HG02885 (cell line): ENCODE measurements around the gene HTR3B.
"Not testable (repeated sequence)": the region's sequence is repeated elsewhere in the genome, so short reads cannot be mapped to it uniquely, and the experiment has no call there.

ENCODE experiments used
- ATAC-seq: cut with Tn5 transposase; IDR thresholded peaks from one replicate; pipeline ENCODE4 v1.9.1; 2021; ENCODE audit warnings: mild to moderate bottlenecking; ENCODE audit not compliant: unreplicated experiment, poor library complexity

The HTR3B gene

DNA sequence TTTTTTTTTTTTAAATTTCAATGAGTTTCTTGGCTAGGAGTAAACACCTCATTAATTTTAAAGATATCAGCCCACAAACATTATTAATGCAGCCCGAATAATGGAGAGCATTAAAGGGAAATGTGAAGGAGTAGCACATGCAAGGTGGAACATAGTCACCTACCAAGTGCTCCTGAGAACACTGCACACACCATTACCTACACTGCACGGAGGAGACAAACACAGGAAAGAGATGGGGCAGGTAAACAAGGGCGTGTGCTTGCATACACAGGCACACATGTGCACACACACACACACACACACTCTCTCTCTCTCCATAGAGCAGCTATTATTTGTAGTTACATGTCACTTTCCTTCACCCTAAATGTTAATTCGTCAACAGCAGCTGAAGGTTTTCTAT, 30.2 kb downstream of the HTR3B start:
- no peak for ATAC-seq

DNA sequence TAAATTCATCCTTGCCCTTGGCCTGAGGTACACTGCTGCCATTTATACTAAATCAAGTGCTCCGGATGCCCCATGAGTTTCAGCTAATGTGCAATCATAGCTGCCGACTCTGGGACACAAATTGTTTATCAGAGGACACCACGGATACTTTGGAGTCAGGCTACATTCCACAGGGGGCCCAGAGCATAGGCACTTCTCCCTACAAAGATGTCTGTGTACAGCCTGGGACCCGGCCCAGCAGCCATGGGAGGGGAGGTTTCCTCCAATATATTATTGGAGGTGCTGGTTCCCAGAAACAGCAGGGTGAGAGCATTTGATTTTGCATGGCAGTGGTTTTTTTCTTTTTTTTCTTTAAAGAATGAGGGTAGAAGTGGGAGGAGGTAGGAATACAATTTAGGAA, 31.3 kb downstream of the HTR3B start:
- no peak for ATAC-seq

DNA sequence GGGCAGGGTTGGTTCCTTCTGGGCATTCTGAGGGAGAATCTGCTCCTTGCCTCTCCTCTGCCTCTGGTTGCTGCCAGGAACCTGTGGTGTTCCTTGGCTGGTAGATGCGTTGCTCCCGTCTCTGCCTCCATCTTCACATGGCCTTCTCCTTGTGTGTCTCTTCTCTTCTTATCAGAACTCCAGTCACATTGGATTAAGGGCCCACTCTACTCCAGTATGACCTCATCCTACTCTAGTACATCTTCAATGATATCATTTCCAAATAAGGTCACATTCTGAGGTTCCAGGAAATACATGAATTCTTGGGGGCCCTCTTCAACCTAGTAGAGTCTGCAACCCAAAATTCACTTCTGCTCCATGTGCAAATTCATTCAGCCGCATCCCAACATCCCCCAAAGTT, 33.3 kb downstream of the HTR3B start:
- ATAC-seq, result no peak

DNA sequence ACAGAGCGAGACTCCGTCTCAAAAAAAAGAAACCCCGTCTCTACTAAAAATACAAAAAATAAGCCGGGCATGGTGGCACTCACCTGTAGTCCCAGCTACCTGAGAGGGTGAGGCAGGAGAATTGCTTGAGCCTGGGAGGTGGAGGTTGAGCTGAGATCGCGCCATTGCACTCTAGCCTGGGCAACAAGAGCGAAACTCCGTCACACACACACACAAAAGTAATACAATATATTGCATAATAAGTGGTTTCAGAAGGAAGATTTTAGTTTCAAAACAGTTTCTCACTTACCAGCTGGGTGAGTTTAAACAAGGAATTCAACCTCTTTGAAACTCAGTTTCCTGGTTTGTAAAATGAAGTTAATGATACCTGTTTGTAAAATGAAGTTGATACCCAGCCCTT, 37.7 kb downstream of the HTR3B start:
- no peak for ATAC-seq

DNA sequence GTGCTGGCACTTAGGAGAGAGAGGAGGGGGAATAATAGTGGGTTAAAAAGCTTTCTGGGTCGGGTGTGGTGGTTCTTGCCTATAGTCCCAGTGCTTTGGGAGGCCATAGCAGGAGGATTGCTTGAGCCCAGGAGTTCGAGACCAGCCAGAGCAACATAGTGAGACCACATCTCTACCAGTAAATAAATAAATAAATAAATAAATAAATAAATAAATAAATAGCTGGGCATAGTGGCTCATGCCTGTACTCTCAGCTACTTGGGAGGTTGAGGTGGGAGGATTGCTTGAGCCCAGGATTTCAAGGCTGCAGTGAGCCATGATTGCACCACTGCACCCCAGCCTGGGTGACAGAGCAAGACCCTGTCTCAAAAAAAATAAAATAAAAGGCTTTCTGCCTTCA, 41.6 kb downstream of the HTR3B start:
- ATAC-seq, result not testable (repeated sequence)

DNA sequence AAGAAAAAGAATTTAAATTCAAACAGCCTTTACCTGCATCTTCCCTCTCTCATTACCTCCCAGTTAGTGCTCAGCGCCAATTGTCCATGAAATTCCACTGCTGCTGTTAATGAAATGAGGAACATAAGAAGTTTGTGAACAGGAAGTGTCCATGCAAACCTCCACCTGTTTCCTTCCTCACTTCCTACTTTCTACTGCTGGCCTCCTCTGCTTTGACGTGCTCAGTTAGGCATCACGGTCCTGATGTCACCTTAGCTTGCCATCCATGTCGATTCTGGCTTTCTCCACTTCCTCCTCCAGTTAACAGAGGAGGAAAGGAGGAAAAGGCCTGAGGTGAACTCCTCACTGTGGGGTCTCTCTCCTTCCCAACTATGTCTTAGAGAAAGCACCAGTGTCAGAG, 43.4 kb downstream of the HTR3B start:
- no peak for ATAC-seq

DNA sequence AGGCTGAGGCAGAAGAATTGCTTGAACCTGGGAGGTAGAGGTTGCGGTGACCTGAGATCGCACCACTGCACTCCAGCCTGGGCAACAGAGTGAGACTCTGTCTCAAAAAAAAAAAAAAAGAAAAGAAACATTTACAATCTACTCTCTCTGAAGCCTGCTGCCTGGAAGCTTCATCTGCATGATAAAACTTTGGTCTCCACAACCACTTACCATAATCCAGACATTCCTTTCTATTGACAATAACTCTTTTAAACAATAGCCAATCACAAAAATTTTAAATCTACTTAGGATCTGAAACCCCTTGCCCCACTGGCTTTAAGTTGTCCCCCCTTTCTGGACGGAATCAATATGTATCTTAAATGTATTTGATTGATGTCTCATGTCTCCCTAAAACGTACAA, 45.3 kb downstream of the HTR3B start:
- no peak for ATAC-seq

DNA sequence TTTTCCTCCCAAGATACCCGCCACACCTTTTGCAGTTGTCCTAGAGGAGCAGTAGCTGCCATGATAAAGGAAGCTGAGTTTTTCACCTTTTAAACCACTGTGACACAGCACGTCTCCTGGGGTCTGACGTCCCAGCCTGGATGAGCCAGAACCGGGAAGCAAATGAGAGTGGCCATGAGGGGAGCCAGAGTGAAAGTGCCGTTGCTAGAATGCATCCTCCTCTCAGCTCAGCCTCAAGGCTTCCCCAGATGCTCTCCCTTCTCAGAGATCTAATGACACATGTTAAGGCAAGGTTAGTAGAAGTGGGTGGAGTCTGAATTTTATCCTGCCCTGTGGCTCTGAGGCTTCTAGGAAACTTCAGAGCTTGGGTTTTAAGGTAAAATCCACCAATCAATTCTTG, 46.9 kb downstream of the HTR3B start:
- ATAC-seq, result no peak

DNA sequence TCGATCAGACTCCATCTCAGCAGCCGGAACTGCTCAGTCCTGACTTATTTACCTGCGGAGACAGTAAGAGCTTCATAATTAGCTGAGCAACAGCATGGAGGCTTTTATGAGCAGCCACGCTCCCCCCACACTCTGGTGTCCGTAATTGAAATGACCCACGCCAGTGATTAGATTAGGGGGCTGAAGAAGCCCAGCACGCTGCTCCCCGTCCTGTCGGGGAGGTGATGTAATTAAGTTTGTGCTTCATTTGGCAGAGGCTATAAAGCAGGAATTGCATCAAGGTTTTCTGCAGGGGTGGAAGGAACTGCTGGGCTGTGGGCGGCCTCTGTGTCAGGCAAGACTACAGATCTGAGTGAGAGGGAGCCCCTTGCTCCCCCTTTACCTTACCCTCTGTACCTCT, 47.5 kb downstream of the HTR3B start:
- ATAC-seq, result no peak

DNA sequence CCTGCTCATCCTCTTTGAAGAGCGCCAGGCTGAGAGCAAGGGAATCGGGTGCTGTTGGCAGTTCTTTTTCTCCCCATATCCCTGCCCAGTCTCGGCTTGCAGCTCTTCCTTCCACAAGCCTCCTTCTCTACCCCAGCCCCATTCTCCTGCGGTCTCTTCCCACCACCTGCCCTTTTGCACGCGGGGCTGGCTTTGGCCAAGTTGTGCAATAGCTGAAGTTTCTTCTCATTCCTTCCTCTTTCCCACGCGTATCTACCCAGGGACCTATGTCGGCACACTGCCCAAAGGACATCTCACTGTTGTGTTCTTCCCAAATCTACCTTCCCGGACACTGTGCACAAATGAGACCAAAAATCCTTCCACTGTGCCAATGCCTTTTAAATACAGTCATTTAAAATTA, 48.0 kb downstream of the HTR3B start:
- ATAC-seq, result no peak

DNA sequence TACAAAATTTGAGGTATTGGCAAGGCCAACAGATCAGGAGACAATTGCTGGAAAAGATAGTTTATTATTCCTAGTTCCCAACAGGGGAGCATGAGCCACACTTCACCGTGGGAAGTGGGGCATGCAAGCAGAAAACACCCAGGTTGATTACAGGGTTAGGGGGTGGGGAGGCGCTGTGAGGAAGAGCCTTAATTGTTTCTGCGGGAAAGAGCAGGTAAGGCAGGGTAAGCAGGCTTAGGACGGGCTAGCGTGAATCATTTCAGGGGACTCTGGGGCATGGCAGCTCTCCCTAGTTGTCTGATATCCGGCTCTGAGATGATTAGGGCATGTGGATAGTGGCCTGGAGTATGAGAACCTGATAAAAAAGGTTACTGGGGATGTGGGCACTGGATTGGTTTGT, 49.6 kb downstream of the HTR3B start:
- no peak for ATAC-seq

DNA sequence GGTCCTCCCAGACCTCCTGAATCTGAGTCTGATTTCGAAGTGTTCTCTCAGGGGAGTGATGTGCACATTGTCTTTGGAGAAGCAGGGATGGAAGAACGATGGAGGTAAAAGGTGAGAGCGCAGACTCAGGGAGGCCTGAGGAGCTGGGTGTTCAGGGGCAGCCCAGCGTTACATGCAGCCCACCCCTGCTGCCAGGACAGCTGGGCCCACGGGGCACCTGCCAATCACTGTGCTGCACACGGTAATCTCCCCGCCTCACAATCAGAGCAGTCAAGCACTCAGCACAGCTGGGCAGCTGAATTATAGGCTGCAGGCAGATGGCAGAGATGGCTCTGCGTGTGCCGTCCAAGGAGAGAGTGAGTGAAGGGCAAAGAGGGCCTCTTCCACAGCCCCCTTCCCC, 52.4 kb downstream of the HTR3B start:
- no peak for ATAC-seq

DNA sequence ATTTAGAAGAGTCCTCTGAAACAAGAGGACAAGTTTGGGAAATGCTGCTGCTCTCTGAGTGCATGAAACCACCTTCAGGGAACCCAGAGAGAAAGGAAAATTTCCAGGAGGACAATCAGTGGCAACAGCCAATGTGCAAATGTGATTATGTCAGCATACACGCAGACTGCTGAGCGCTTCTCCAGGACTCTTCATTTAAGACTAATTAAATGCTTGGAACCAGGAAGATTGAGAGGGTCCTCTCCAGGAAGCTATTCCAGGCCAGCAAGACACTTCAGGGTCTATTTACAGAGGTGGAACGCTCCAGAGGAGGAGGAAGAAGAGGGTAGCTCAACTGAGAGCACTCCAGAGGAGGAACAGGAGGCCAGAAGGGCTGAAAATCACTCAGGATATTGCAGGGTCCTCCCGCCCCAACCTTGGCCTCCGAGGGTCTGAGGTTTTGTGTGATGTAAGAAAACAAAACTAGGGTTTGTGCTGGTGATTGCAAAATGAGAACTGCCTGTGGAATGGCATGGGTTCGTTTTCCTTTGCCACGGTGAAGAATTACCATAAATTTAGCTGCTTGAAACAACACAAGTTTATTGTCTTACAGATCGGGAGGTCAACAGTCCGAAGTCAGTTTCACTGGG, 56.2 kb downstream of the HTR3B start:
- ATAC-seq, result no peak

DNA sequence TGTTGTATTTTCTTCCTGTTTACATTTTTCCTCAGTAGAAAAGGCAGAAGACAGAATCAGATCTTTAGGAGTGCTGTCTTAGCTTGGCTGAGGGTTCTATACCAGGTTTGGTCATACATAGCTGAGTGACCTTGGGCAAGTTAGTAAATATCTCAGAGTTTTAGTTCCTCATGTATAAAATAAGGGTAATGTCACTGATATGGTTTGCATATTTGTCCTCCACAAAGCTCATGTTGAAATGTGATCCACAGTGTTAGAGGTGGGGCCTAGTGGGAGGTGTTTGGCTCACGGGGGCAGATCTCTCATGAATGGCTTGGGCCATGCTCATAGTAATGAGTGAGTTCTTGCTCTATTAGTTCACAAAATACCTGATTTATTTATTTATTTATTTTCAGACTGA, 62.8 kb downstream of the HTR3B start:
- no peak for ATAC-seq

DNA sequence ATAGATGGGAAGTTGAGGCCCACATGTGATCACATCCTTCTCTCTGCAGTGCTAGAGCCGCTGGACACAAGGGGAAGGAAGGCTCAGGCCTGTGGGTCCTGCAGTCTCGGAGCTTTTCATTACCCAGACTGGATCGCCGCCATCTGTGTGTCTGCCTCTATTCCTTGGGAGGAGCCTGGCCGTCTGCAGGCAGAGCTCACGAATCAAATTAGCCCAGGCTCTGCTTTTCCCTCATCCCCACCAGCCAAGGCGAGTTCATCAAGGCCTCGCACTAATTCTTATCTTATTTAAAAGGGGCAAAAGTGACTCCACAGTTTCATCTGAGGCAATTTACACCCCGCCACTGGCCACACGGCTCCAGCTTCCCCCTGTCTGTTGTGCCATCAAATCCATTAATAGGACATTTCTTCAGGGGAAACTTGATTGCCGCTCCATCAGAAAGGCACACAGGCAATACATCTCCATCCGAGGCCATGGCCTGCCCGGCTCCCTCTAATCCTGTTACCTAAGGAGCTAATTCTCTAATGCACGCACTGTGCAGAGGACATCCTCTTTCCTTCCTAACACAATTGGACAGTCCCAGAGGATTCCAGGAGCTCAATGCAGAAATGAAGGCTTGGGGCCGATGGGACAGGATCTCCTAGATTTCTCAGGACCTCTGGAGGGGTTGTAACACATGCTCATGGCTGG, 67.1 kb downstream of the HTR3B start:
- ATAC-seq, result no peak

DNA sequence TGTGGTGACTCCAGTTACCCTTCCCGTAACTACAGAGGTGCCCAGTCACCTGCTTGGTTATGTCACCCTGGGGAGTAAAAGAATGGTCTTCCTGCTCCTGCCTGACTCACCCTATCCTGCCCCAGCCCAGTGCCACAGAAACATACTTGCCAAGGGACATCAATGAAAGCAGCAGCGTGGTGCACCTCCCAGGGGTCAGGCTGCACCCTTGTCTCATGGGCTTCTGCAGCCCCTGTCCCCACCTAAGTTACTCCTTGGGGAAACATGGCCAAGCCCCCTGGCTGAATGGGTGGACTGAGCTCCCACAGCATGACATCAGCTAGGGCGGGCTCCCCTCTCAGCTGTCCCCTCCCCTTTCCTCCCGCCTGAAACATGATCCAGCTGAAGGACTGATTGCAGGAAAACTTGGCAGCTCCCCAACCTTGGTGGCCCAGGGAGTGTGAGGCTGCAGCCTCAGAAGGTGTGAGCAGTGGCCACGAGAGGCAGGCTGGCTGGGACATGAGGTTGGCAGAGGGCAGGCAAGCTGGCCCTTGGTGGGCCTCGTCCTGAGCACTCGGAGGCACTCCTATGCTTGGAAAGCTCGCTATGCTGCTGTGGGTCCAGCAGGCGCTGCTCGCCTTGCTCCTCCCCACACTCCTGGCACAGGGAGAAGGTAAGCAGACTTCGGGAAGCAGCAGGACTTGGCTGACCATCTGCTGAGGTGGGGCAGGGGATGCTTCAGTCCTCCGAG, 70.3 kb downstream of the HTR3B start, which contains the start of gene HTR3A:
Gene HTR3A, plus strand, starts transcription at position 368 of the 730 bp plus-strand sequence. Its CDS starts 218 bp downstream, at position 586.
- ATAC-seq, result no peak

DNA sequence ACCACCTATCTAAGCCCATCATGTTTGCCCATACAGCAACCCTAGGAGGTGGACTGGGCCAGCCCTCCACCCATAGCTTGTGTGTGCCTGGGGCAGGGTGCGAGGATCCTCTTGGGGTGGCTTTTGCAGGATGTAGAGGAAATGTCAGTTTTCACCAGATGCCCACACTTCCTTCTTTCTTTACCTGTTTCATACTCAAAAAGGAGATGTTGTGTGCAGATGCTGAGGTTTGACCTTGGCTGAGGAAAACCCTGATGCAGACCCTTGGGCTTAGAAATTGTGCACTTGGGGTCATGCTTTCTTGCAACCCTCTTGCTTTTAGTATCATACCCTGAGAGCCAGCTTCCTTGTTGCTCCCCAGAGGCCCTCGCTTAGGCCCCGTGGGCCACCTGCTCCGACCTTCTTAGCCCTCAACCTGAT, 72.5 kb downstream of the HTR3B start:
- no peak for ATAC-seq

DNA sequence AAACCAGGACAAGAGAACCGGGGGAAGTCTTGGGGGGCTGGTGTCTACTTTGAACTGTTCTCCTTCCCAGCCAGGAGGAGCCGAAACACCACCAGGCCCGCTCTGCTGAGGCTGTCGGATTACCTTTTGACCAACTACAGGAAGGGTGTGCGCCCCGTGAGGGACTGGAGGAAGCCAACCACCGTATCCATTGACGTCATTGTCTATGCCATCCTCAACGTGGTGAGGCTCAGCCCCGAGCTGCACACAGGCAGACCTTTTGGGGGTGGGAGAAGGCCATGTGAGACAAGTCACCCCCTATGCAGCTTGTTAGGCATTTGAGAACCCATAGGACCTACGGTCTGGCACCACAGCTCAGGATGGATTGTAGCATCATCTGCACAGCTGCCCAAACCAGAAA, 73.1 kb downstream of the HTR3B start:
- no peak for ATAC-seq

DNA sequence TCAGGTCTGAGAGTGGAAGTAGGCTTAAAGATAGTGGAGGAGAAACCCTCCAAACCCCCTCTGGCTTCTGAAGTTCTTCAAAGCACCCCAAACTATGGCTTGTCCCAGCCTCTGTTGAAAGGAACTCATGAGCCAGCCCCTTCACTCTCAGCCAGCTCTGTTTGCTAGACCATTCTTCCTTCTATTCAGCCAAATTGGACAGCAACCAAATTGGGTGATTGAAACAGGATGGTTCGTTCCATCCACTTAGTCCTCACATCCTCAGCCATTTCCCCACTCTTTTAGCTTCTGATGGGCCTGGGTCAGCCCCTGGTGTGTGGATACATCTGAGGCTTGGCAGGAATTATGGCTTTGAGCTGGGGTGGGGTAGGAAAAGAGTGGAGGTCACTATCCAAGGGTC, 74.8 kb downstream of the HTR3B start:
- ATAC-seq, result no peak

DNA sequence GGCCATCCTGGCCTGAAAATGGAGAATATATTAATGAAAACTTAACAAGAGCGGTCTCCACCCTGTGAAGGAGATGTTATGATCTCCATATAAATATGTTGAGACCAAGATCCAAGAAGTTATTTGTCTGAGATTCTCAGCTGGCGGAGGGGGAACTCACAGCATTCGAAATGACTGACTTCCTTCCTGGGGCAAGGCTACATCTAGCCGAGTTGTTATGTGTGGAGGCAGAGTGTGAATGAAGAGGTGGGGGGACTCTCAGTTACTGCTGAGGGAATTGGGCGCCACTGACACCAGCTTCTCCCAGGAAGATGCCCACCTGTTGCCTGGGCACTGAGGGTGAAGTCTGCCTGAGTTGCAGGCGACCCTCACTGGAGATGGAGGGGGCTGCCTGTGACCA, 76.2 kb downstream of the HTR3B start:
- no peak for ATAC-seq

DNA sequence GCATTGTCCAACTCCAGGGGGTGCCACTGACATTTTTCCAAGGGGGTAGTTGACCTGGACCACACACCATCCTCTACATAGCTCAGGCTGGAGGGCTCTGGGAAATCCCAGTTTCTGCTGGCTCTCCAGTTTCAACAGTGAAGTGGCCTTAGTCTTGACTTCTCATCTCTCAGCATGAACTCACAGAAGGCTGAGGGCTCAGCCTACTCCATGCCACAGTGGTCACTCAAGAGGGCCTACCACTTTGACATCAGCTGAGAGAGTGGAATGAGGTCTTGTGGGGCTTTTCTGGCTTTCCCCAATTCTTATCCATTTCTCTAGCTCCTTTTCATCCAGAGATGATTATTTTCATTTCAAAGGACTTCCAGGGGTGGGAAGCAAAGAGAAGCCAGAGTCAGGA, 77.7 kb downstream of the HTR3B start:
- no peak for ATAC-seq

DNA sequence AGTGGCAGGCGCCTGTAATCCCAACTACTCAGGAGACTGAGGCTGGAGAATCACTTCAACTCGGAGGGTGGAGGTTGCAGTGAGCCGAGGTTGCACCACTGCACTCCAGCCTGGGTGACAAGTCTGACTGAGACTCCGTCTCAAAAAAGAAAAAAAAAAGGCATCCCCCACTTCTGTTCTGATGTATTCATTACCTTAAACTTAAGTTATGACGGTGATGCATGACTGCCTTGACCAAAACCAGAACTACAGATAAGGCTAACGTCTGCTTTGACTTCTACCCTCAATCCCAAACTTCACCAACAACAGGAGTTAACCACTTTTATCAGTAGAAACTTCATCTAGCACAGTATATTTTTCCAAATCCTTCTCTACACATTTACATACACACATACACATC, 80.2 kb downstream of the HTR3B start:
- no peak for ATAC-seq
